ENCODE results near the gene GTF2E1. TPM values are rescaled to one million over a fixed set of nuclear protein-coding genes. Genes with fewer than 3 reads are reported as not detected.
A peak's percentile ranks its signal among the peaks of the same experiment; 100 is the strongest.

Gene GTF2E1
- total and polyA plus RNA-seq, 10 of the 15 experiments (the other 5 are each of a cell fraction or from before 2014, with no cell fraction given), result 9.2 to 24.9 (median 16.2) TPM

DNA sequence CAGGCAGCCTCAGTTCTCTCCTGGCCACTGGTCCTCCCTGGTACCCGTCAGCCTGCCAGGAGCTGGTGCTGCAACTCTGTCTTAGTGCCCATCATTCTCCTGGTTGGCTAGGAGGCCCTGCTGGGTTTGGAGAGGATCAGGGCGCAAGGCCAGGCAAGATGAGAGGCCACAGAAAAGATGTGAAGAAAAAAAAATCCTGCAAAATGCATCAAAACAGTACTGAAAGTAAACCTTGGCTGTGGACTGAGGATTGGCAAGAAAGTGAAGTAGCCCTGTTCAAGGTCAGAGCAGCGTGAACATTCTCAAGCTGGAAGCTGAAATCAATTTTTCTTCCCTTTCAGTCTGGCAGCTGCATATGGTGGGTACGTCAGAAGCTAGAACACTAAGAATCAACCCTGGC, 74.2 kb downstream of the GTF2E1 start:
- Histone ChIP-seq H3K9ac (ENCODE audit: control insufficient read depth, insufficient read depth, low read length) (no peak overlapping the region), H3K36me3 (ENCODE audit: control insufficient read depth in 2 of 2, insufficient read depth in 2 of 2, low read length in 1 of 2) (no peaks in the 10 kb centered on the region), H2AFZ (ENCODE audit: control insufficient read depth, low read depth, low read length) (no peak overlapping the region), H3K27me3 (replicated peaks in 1 of 2; ENCODE audit: control insufficient read depth in 2 of 2, insufficient read depth in 2 of 2, low read length in 1 of 2) (no peaks in the 10 kb centered on the region), H3K27ac (ENCODE audit: control insufficient read depth, insufficient read depth) (no peak overlapping the region), H3K79me2 (ENCODE audit: control insufficient read depth, insufficient read depth, low read length) (no peaks in the 10 kb centered on the region), H3K4me2 (ENCODE audit: control insufficient read depth, insufficient read depth) (no peak overlapping the region), H3K9me3 (replicated peaks; ENCODE audit: control insufficient read depth, insufficient read depth, low read length) (no peaks in the 10 kb centered on the region), H3K4me1 (ENCODE audit: control insufficient read depth, insufficient read depth, low read length) (no peaks in the 10 kb centered on the region), H3K4me3 (no peak overlapping the region), H4K20me1 (ENCODE audit: control insufficient read depth, insufficient read depth) (no peaks in the 10 kb centered on the region)
- in situ Hi-C loops (cut with MboI), result no loop called here
- POLR2A ChIA-PET, result no interaction called here
- BruUV-seq (replicated peaks), result no TSS peak
- no peak for DNase-seq (ENCODE audit: low read depth, low spot score)
- intact Hi-C loops (cut with micrococcal nuclease; ENCODE audit: unreplicated experiment), result no loop called here
- RAD21 ChIA-PET (ENCODE audit: unreplicated experiment), result no interaction called here
- TF ChIP-seq WRNIP1 (IDR thresholded peaks at IDR 0.05; ENCODE audit: borderline replicate concordance, low read depth, low read length) (no peak), EP300 (IDR thresholded peaks at IDR 0.05; ENCODE audit: borderline replicate concordance in 1 of 2, control insufficient read depth in 1 of 2, low read depth in 2 of 2, low read length in 2 of 2) (no peak), EED (IDR thresholded peaks at IDR 0.05; ENCODE audit: low read depth) (no peak), NRF1 (conservative IDR thresholded peaks at IDR 0.05; ENCODE audit: low read depth, low read length) (no peak), CBFB (IDR thresholded peaks at IDR 0.05; ENCODE audit: low read depth) (no peak), STAT1 (conservative IDR thresholded peaks at IDR 0.05) (no peak), CEBPB (IDR thresholded peaks at IDR 0.05; ENCODE audit: borderline replicate concordance in 1 of 2, low read depth in 2 of 2, low read length in 2 of 2) (no peak), ASH2L (IDR thresholded peaks at IDR 0.05; ENCODE audit: borderline replicate concordance, low read depth) (no peak), NFYA (IDR thresholded peaks at IDR 0.05; ENCODE audit: borderline replicate concordance, low read depth, low read length) (no peak), RBBP5 (conservative IDR thresholded peaks at IDR 0.05) (no peak)
- TF ChIP-seq, protein P1, sequence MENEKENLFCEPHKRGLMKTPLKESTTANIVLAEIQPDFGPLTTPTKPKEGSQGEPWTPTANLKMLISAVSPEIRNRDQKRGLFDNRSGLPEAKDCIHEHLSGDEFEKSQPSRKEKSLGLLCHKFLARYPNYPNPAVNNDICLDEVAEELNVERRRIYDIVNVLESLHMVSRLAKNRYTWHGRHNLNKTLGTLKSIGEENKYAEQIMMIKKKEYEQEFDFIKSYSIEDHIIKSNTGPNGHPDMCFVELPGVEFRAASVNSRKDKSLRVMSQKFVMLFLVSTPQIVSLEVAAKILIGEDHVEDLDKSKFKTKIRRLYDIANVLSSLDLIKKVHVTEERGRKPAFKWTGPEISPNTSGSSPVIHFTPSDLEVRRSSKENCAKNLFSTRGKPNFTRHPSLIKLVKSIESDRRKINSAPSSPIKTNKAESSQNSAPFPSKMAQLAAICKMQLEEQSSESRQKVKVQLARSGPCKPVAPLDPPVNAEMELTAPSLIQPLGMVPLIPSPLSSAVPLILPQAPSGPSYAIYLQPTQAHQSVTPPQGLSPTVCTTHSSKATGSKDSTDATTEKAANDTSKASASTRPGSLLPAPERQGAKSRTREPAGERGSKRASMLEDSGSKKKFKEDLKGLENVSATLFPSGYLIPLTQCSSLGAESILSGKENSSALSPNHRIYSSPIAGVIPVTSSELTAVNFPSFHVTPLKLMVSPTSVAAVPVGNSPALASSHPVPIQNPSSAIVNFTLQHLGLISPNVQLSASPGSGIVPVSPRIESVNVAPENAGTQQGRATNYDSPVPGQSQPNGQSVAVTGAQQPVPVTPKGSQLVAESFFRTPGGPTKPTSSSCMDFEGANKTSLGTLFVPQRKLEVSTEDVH (IDR thresholded peaks at IDR 0.05; ENCODE audit: low read depth, partially characterized antibody), result no peak
- TF ChIP-seq, protein P2, sequence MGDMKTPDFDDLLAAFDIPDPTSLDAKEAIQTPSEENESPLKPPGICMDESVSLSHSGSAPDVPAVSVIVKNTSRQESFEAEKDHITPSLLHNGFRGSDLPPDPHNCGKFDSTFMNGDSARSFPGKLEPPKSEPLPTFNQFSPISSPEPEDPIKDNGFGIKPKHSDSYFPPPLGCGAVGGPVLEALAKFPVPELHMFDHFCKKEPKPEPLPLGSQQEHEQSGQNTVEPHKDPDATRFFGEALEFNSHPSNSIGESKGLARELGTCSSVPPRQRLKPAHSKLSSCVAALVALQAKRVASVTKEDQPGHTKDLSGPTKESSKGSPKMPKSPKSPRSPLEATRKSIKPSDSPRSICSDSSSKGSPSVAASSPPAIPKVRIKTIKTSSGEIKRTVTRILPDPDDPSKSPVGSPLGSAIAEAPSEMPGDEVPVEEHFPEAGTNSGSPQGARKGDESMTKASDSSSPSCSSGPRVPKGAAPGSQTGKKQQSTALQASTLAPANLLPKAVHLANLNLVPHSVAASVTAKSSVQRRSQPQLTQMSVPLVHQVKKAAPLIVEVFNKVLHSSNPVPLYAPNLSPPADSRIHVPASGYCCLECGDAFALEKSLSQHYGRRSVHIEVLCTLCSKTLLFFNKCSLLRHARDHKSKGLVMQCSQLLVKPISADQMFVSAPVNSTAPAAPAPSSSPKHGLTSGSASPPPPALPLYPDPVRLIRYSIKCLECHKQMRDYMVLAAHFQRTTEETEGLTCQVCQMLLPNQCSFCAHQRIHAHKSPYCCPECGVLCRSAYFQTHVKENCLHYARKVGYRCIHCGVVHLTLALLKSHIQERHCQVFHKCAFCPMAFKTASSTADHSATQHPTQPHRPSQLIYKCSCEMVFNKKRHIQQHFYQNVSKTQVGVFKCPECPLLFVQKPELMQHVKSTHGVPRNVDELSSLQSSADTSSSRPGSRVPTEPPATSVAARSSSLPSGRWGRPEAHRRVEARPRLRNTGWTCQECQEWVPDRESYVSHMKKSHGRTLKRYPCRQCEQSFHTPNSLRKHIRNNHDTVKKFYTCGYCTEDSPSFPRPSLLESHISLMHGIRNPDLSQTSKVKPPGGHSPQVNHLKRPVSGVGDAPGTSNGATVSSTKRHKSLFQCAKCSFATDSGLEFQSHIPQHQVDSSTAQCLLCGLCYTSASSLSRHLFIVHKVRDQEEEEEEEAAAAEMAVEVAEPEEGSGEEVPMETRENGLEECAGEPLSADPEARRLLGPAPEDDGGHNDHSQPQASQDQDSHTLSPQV (IDR thresholded peaks at IDR 0.05), result no peak
- 9% methylated on average over 4 of the region's 4 CpGs for WGBS (ENCODE audit: insufficient coverage, insufficient replicate concordance, low lambda C conversion rate, missing lambda C conversion rate)
- peak; percentile 34 for ATAC-seq
- SMC1A ChIA-PET (ENCODE audit: uncharacterized antibody, unreplicated experiment), result interaction anchor here (1.0 kb wide), 2 partner anchors 39 to 167 kb away, joined by 3 read pairs; no protein-coding TSS in a partner anchor
- CTCF ChIA-PET, result interaction anchor here (1.4 kb wide), 1 partner anchor 12 kb away, joined by 3 read pairs; no protein-coding TSS in a partner anchor
- FAIRE-seq, result no peak
